Trophoblast cell (in vitro differentiated cells and primary cell): ENCODE measurements around the gene SLC22A6.

Experiments
- DNase-seq, 2 donors: peaks; one replicate each; pipeline ENCODE4 v3.0.0-alpha.2; 2016
- H2AFZ ChIP-seq: 2 replicates; pipeline ENCODE4 v1.6.1; 2013; ENCODE audit warnings: low read length, moderate library complexity, mild to moderate bottlenecking; ENCODE audit not compliant: insufficient read depth, poor library complexity
- H2AK5ac ChIP-seq: 2 replicates; pipeline ENCODE4 v1.6.1; 2013; ENCODE audit warnings: mild to moderate bottlenecking, low read length
- H2BK120ac ChIP-seq: 2 replicates; pipeline ENCODE4 v1.6.1; 2013; ENCODE audit warnings: low read length, mild to moderate bottlenecking, moderate library complexity; ENCODE audit not compliant: insufficient read depth, poor library complexity
- H2BK12ac ChIP-seq: 2 replicates; pipeline ENCODE4 v1.6.1; 2013; ENCODE audit warnings: mild to moderate bottlenecking, low read length, moderate library complexity
- H2BK5ac ChIP-seq: 2 replicates; pipeline ENCODE4 v1.6.1; 2013; ENCODE audit warnings: low read length, low read depth, moderate library complexity, mild to moderate bottlenecking; ENCODE audit not compliant: poor library complexity
- H3K14ac ChIP-seq: 2 replicates; pipeline ENCODE4 v1.6.1; 2013; ENCODE audit warnings: mild to moderate bottlenecking, low read length
- H3K18ac ChIP-seq: 2 replicates; pipeline ENCODE4 v1.6.1; 2013; ENCODE audit warnings: mild to moderate bottlenecking, low read length
- H3K23ac ChIP-seq: 2 replicates; pipeline ENCODE4 v1.6.1; 2013; ENCODE audit warnings: low read length
- H3K27ac ChIP-seq: 2 replicates; pipeline ENCODE4 v1.5.1; 2013; ENCODE audit warnings: low read depth, mild to moderate bottlenecking, inconsistent platforms, low read length, moderate library complexity
- H3K27me3 ChIP-seq: 2 replicates; pipeline ENCODE4 v1.6.1; 2013; ENCODE audit warnings: inconsistent platforms, mild to moderate bottlenecking, low read length, moderate library complexity; ENCODE audit not compliant: insufficient read depth
- H3K36me3 ChIP-seq, 2 experiments: 1 replicate in 1 of 2; 2 replicates in 1 of 2; pipeline ENCODE4 v1.6.1; 2013; ENCODE audit warnings: low read length in 2 of 2, mild to moderate bottlenecking in 2 of 2, moderate library complexity in 1 of 2; ENCODE audit not compliant: insufficient read depth in 2 of 2, control insufficient read depth in 1 of 2
- H3K4ac ChIP-seq: 2 replicates; pipeline ENCODE4 v1.6.1; 2013; ENCODE audit warnings: low read depth, mild to moderate bottlenecking, low read length, moderate library complexity
- H3K4me1 ChIP-seq, 2 experiments: 1 replicate in 1 of 2; 2 replicates in 1 of 2; pipeline ENCODE4 v1.6.1; 2013; ENCODE audit warnings: low read length in 2 of 2, mild to moderate bottlenecking in 2 of 2, moderate library complexity in 1 of 2; ENCODE audit not compliant: insufficient read depth in 2 of 2, control insufficient read depth in 1 of 2
- H3K4me2 ChIP-seq: 2 replicates; pipeline ENCODE4 v1.6.1; 2013; ENCODE audit warnings: inconsistent platforms, mild to moderate bottlenecking, low read length, moderate library complexity
- H3K4me3 ChIP-seq: 2 replicates; pipeline ENCODE4 v1.5.1; 2013; ENCODE audit warnings: mild to moderate bottlenecking, low read depth, low read length, inconsistent platforms
- H3K79me1 ChIP-seq: one replicate; pipeline ENCODE4 v1.6.1; 2013; ENCODE audit warnings: low read length
- H3K79me2 ChIP-seq: 2 replicates; pipeline ENCODE4 v1.6.1; 2013; ENCODE audit warnings: low read length, mild to moderate bottlenecking; ENCODE audit not compliant: control insufficient read depth, insufficient read depth, poor library complexity
- H3K9ac ChIP-seq: 2 replicates; pipeline ENCODE4 v1.6.1; 2013; ENCODE audit warnings: mild to moderate bottlenecking, low read length
- H3K9me3 ChIP-seq: 2 replicates; pipeline ENCODE4 v1.6.1; 2013; ENCODE audit warnings: low read depth, mild to moderate bottlenecking, control low read depth, inconsistent platforms, low read length; ENCODE audit not compliant: insufficient read depth
- H4K12ac ChIP-seq: 2 replicates; pipeline ENCODE4 v1.6.1; 2013; ENCODE audit warnings: low read depth, mild to moderate bottlenecking, low read length, moderate library complexity
- H4K8ac ChIP-seq: 2 replicates; pipeline ENCODE4 v1.6.1; 2013; ENCODE audit warnings: low read depth, mild to moderate bottlenecking, low read length, moderate library complexity
- H4K91ac ChIP-seq: one replicate; pipeline ENCODE4 v1.6.1; 2013; ENCODE audit warnings: low read depth, mild to moderate bottlenecking, low read length, moderate library complexity
- WGBS: extraction: QIAGEN DNeasy Blood & Tissue Kit; methylation state at CpG from one replicate; pipeline ENCODE4 v1.1.7; 2013; ENCODE audit warnings: missing lambda C conversion rate; ENCODE audit not compliant: insufficient read length, insufficient coverage; ENCODE audit errors: extremely low coverage; 5-methylcytosine and 5-hydroxymethylcytosine counted together

Gene SLC22A6

GRCh38 chr11:62985041-62985750, 429 bp upstream of the SLC22A6 start:
- H3K4me1 ChIP-seq, result no peaks in the 10 kb centered on the region
- H3K36me3 ChIP-seq, result no peaks in the 10 kb centered on the region
- H4K8ac ChIP-seq, result no peak overlapping the region
- no peaks in the 10 kb centered on the region for H3K27me3 ChIP-seq
- H3K14ac ChIP-seq, result no peak overlapping the region
- H3K79me2 ChIP-seq, result no peaks in the 10 kb centered on the region
- H2BK12ac ChIP-seq, result no peak overlapping the region
- H3K4ac ChIP-seq, result no peak overlapping the region
- no peaks in the 10 kb centered on the region for H3K9me3 ChIP-seq
- WGBS, result no CpG with 5 or more reads among the region's 3 CpGs
- H2AFZ ChIP-seq, result no peak overlapping the region
- H2AK5ac ChIP-seq, result no peak overlapping the region
- no peak for DNase-seq
- H2BK5ac ChIP-seq, result no peak overlapping the region
- H3K27ac ChIP-seq, result no peak overlapping the region
- no peak overlapping the region for H4K12ac ChIP-seq
- no peak overlapping the region for H3K18ac ChIP-seq
- H3K4me3 ChIP-seq, result no peak overlapping the region
- no peak overlapping the region for H4K91ac ChIP-seq
- no peak overlapping the region for H3K23ac ChIP-seq
- no peak overlapping the region for H3K9ac ChIP-seq
- no peak overlapping the region for H3K4me2 ChIP-seq
- H2BK120ac ChIP-seq, result no peak overlapping the region
- H3K79me1 ChIP-seq, result no peaks in the 10 kb centered on the region

GRCh38 chr11:62983536-62984199, 1.1 kb downstream of the SLC22A6 start:
- Histone ChIP-seq H3K27ac (no peak overlapping the region), H2AFZ (no peak overlapping the region), H3K18ac (no peak overlapping the region), H3K79me2 (no peaks in the 10 kb centered on the region), H2BK12ac (no peak overlapping the region), H3K79me1 (no peaks in the 10 kb centered on the region), H3K27me3 (no peaks in the 10 kb centered on the region), H3K4me1 (no peaks in the 10 kb centered on the region), H3K36me3 (no peaks in the 10 kb centered on the region), H3K23ac (no peak overlapping the region), H3K4me2 (no peak overlapping the region), H2BK5ac (no peak overlapping the region), H4K91ac (no peak overlapping the region), H3K9ac (no peak overlapping the region), H3K9me3 (no peaks in the 10 kb centered on the region), H2BK120ac (no peak overlapping the region), H2AK5ac (no peak overlapping the region), H4K8ac (no peak overlapping the region), H3K4me3 (no peak overlapping the region), H3K14ac (no peak overlapping the region), H4K12ac (no peak overlapping the region), H3K4ac (no peak overlapping the region)
- no peak for DNase-seq
- WGBS, result no CpG with 5 or more reads among the region's 13 CpGs

GRCh38 chr11:62981743-62982142, 3.0 kb downstream of the SLC22A6 start:
- Histone ChIP-seq H3K4me3 (peak overlapping the region; percentile 37), H3K27ac (no peak overlapping the region), H3K18ac (no peak overlapping the region), H3K9ac (no peak overlapping the region), H4K12ac (no peak overlapping the region), H3K4me2 (no peak overlapping the region), H3K4me1 (no peaks in the 10 kb centered on the region), H3K27me3 (no peaks in the 10 kb centered on the region), H4K91ac (no peak overlapping the region), H2BK5ac (no peak overlapping the region), H3K23ac (no peak overlapping the region), H4K8ac (no peak overlapping the region), H2AFZ (no peak overlapping the region), H2BK12ac (no peak overlapping the region), H3K14ac (no peak overlapping the region), H3K79me2 (no peaks in the 10 kb centered on the region), H3K9me3 (no peaks in the 10 kb centered on the region), H3K36me3 (no peaks in the 10 kb centered on the region), H3K4ac (no peak overlapping the region), H2BK120ac (no peak overlapping the region), H3K79me1 (no peaks in the 10 kb centered on the region), H2AK5ac (no peak overlapping the region)
- WGBS, result no CpG with 5 or more reads among the region's 7 CpGs
- DNase-seq, result no peak

GRCh38 chr11:62980133-62980760, 4.5 kb downstream of the SLC22A6 start:
- no peak overlapping the region for H4K91ac ChIP-seq
- no peaks in the 10 kb centered on the region for H3K36me3 ChIP-seq
- no peaks in the 10 kb centered on the region for H3K79me2 ChIP-seq
- no peaks in the 10 kb centered on the region for H3K9me3 ChIP-seq
- no peak overlapping the region for H2BK120ac ChIP-seq
- no peak overlapping the region for H3K4me2 ChIP-seq
- no peak overlapping the region for H4K12ac ChIP-seq
- H3K9ac ChIP-seq, result no peak overlapping the region
- H2AFZ ChIP-seq, result no peak overlapping the region
- no CpG with 5 or more reads among the region's 1 CpG for WGBS
- no peak overlapping the region for H4K8ac ChIP-seq
- no peak overlapping the region for H3K14ac ChIP-seq
- no peaks in the 10 kb centered on the region for H3K79me1 ChIP-seq
- DNase-seq, result peak in 1 of 2 donors; percentile 11
- H3K4ac ChIP-seq, result no peak overlapping the region
- no peaks in the 10 kb centered on the region for H3K4me1 ChIP-seq
- H2BK12ac ChIP-seq, result no peak overlapping the region
- H3K4me3 ChIP-seq, result no peak overlapping the region
- no peak overlapping the region for H2AK5ac ChIP-seq
- H3K27me3 ChIP-seq, result no peaks in the 10 kb centered on the region
- no peak overlapping the region for H3K18ac ChIP-seq
- H3K27ac ChIP-seq, result no peak overlapping the region
- no peak overlapping the region for H3K23ac ChIP-seq
- no peak overlapping the region for H2BK5ac ChIP-seq
